Lower leg skin (tissue), 4 donors: ENCODE results near the gene TMEM190. TPM values are rescaled to one million over a fixed set of nuclear protein-coding genes. Genes with fewer than 3 reads are reported as not detected.
"Not testable (repeated sequence)": the region's sequence is repeated elsewhere in the genome, so short reads cannot be mapped to it uniquely, and the experiment has no call there.

ENCODE experiments used
- DNase-seq, 2 donors: peaks; one replicate each; pipeline ENCODE4 v3.0.0-alpha.2; 2019; ENCODE audit warnings: low spot score in 2 of 2
- H3K4me3 ChIP-seq: fragments of 200-600 bp; sonication (generic); 2 replicates; pipeline ENCODE4 v1.5.1; 2017; ENCODE audit warnings: mild to moderate bottlenecking, low read depth; ENCODE audit not compliant: poor library complexity, severe bottlenecking
- CTCF ChIP-seq, 3 donors: fragments of 450-650 bp; IDR thresholded peaks; one replicate each; pipeline ENCODE4 v1.5.1; 2016; ENCODE audit warnings: antibody characterized with exemption in 3 of 3, mild to moderate bottlenecking in 3 of 3, moderate library complexity in 2 of 3
- POLR2A ChIP-seq, 2 donors: fragments of 450-650 bp; IDR thresholded peaks; one replicate each; pipeline ENCODE4 v1.6.1; 2016 to 2017; ENCODE audit warnings: antibody characterized with exemption in 2 of 2, mild to moderate bottlenecking in 1 of 2, moderate library complexity in 1 of 2
- whole genome bisulfite sequencing, 2 donors: methylation state at CpG; one replicate each; pipeline ENCODE4 v1.1.5; 2018; 5-methylcytosine and 5-hydroxymethylcytosine counted together
- intact Hi-C: fragments of 100-400 bp; cut with DNase I; formaldehyde crosslinking; loops from one replicate; pipeline ENCODE4 v1.15.0; 2023; ENCODE audit warnings: low total_unique reads
- total RNA-seq, 4 donors: library from RNA; depleted of rRNA; stranded (reverse); fragments of >200 nt; gene quantifications; one replicate each; pipeline ENCODE4 v1.1.0, GENCODE V29; 2016

TMEM190 gene
- not detected for total RNA-seq

GRCh38 chr19:55376241-55376933, at the start of gene TMEM190:
Gene TMEM190 (plus strand): TSS chr19:55376826. CDS start chr19:55376854, 28 bp downstream.
- WGBS, 2 donors = 37 to 56% methylated on average over 18 to 21 of the region's 21 CpGs
- DNase-seq = no peak
- intact Hi-C loops = no loop called here
- TF ChIP-seq CTCF (IDR thresholded peaks at IDR 0.05) (no peak), POLR2A (IDR thresholded peaks at IDR 0.05) (no peak)
- no peak within 1 kb of the TSS for H3K4me3 ChIP-seq

GRCh38 chr19:55328774-55329318, 47.8 kb upstream of the TMEM190 start:
- intact Hi-C loops, H3K4me3 ChIP-seq, DNase-seq: not testable (repeated sequence)
- WGBS, 2 donors = 59 to 62% methylated on average over 4 of the region's 4 CpGs

- DNase-seq, intact Hi-C loops, H3K4me3 ChIP-seq: not testable (repeated sequence)
- WGBS, 2 donors = 80 to 90% methylated on average over 6 of the region's 6 CpGs
Observed at GRCh38 chr19:55329791-55330190, 46.8 kb upstream of the TMEM190 start.

GRCh38 chr19:55333870-55334269, 42.8 kb upstream of the TMEM190 start:
- TF ChIP-seq POLR2A (IDR thresholded peaks at IDR 0.05) = no peak
- no peak for TF ChIP-seq CTCF (IDR thresholded peaks at IDR 0.05)
- 81 to 88% methylated on average over 11 of the region's 11 CpGs for WGBS, 2 donors

GRCh38 chr19:55336101-55336500, 40.5 kb upstream of the TMEM190 start:
- no peak for TF ChIP-seq CTCF (IDR thresholded peaks at IDR 0.05)
- TF ChIP-seq POLR2A (IDR thresholded peaks at IDR 0.05) = no peak
- H3K4me3 ChIP-seq = no peak overlapping the region
- intact Hi-C loops = no loop called here
- DNase-seq = no peak
- 40 to 42% methylated on average over 7 of the region's 7 CpGs for WGBS, 2 donors

More at GRCh38 chr19:55333870-55334269, 42.8 kb upstream of the TMEM190 start:
- H3K4me3 ChIP-seq = no peak overlapping the region
- intact Hi-C loops = no loop called here
- no peak for DNase-seq

- intact Hi-C loops = no loop called here
- 0 to 1% methylated on average over 51 to 63 of the region's 63 CpGs for WGBS, 2 donors
- peak within 1 kb of the TSS; percentile 54 for H3K4me3 ChIP-seq
- peak; percentile 100 for DNase-seq
- TF ChIP-seq CTCF (IDR thresholded peaks at IDR 0.05) (peak in 1 of 3 donors; percentile 14), POLR2A (IDR thresholded peaks at IDR 0.05) (no peak)
Observed at GRCh38 chr19:55339105-55339888, 37.3 kb upstream of the TMEM190 start, which contains the start of gene KMT5C. Gene KMT5C (plus strand): TSS chr19:55339876. CDS start chr19:55341937, 2,061 bp downstream.
